Gastroesophageal sphincter (tissue), 3 donors: ENCODE measurements around the gene ZNF860.

Experiments used
- CTCF ChIP-seq, 4 experiments: fragments of 200-600 bp in 2 of 4; fragments of 450-650 bp in 2 of 4; sonication (generic) in 1 of 4; IDR thresholded peaks; one replicate each; pipeline ENCODE4 v1.5.1; 2017 to 2019; ENCODE audit warnings: antibody characterized with exemption in 4 of 4, mild to moderate bottlenecking in 2 of 4, moderate library complexity in 2 of 4
- POLR2A ChIP-seq, 2 donors: fragments of 450-650 bp; IDR thresholded peaks; one replicate each; pipeline ENCODE4 v1.6.1; 2017; ENCODE audit warnings: antibody characterized with exemption in 2 of 2, mild to moderate bottlenecking in 2 of 2, moderate library complexity in 1 of 2
- POLR2AphosphoS5 ChIP-seq: sonication (generic); formaldehyde crosslinking; IDR thresholded peaks from one replicate; pipeline ENCODE4 v1.6.1; 2017; ENCODE audit warnings: antibody characterized with exemption

- TF ChIP-seq POLR2AphosphoS5 (no peak), CTCF (IDR thresholded peaks at IDR 0.05) (no peak), POLR2A (IDR thresholded peaks at IDR 0.05) (no peak)
Measured at GRCh38 chr3:31997500-31997899, 15.9 kb downstream of the ZNF860 start.
